HL-60 (cell line): ENCODE data around the gene CXXC5.

Source experiments
- GABPA ChIP-seq: IDR thresholded peaks from 2 replicates; pipeline ENCODE4 v1.6.1; 2012; ENCODE audit warnings: low read depth
- POLR2AphosphoS5 ChIP-seq: IDR thresholded peaks from 2 replicates; pipeline ENCODE4 v1.6.1; 2012; ENCODE audit warnings: low read depth
- SPI1 ChIP-seq: IDR thresholded peaks from 2 replicates; pipeline ENCODE4 v1.6.1; 2012; ENCODE audit warnings: low read depth, mild to moderate bottlenecking, borderline replicate concordance
- TF ChIP-seq, protein P1 (sequence below): IDR thresholded peaks from one replicate; pipeline ENCODE4 v1.5.1; 2011; ENCODE audit warnings: low read length, control low read depth, inconsistent platforms; ENCODE audit not compliant: insufficient read depth
- TF ChIP-seq, protein P2 (sequence below): IDR thresholded peaks from 2 replicates; pipeline ENCODE4 v1.6.1; 2012; ENCODE audit warnings: low read depth; ENCODE audit not compliant: insufficient replicate concordance

DNA sequence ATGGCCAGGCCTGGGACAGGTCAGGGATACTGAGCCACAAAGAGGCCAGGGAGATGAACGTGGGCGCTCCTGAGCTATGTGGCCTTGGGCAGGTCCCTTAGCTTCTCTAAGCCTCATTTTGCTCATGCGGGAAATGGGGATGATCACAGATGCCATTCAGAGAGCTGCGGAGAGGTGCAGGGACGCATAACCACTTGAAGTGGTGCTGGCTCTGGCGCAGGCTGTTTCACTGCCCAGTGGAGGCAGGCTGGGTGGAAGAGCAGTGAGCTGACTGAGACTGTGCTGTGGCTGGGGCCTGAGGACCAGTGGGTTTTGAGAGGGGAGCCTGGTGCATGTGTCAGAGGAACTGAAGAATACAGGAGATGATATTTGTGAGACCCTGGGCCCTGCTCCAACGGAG lies 18.4 kb downstream of the CXXC5 start:
- TF ChIP-seq POLR2AphosphoS5 (no peak), GABPA (no peak), SPI1 (no peak)
- TF ChIP-seq, protein P1, sequence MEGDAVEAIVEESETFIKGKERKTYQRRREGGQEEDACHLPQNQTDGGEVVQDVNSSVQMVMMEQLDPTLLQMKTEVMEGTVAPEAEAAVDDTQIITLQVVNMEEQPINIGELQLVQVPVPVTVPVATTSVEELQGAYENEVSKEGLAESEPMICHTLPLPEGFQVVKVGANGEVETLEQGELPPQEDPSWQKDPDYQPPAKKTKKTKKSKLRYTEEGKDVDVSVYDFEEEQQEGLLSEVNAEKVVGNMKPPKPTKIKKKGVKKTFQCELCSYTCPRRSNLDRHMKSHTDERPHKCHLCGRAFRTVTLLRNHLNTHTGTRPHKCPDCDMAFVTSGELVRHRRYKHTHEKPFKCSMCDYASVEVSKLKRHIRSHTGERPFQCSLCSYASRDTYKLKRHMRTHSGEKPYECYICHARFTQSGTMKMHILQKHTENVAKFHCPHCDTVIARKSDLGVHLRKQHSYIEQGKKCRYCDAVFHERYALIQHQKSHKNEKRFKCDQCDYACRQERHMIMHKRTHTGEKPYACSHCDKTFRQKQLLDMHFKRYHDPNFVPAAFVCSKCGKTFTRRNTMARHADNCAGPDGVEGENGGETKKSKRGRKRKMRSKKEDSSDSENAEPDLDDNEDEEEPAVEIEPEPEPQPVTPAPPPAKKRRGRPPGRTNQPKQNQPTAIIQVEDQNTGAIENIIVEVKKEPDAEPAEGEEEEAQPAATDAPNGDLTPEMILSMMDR: no peak
- TF ChIP-seq, protein P2, sequence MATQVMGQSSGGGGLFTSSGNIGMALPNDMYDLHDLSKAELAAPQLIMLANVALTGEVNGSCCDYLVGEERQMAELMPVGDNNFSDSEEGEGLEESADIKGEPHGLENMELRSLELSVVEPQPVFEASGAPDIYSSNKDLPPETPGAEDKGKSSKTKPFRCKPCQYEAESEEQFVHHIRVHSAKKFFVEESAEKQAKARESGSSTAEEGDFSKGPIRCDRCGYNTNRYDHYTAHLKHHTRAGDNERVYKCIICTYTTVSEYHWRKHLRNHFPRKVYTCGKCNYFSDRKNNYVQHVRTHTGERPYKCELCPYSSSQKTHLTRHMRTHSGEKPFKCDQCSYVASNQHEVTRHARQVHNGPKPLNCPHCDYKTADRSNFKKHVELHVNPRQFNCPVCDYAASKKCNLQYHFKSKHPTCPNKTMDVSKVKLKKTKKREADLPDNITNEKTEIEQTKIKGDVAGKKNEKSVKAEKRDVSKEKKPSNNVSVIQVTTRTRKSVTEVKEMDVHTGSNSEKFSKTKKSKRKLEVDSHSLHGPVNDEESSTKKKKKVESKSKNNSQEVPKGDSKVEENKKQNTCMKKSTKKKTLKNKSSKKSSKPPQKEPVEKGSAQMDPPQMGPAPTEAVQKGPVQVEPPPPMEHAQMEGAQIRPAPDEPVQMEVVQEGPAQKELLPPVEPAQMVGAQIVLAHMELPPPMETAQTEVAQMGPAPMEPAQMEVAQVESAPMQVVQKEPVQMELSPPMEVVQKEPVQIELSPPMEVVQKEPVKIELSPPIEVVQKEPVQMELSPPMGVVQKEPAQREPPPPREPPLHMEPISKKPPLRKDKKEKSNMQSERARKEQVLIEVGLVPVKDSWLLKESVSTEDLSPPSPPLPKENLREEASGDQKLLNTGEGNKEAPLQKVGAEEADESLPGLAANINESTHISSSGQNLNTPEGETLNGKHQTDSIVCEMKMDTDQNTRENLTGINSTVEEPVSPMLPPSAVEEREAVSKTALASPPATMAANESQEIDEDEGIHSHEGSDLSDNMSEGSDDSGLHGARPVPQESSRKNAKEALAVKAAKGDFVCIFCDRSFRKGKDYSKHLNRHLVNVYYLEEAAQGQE: no peak
